GM23338 (cell line): Measurements from ENCODE around the gene GSTP1. TPM values are rescaled to one million over a fixed set of nuclear protein-coding genes. Genes with fewer than 3 reads are reported as not detected.
"Not testable (repeated sequence)": the region's sequence is repeated elsewhere in the genome, so short reads cannot be mapped to it uniquely, and the experiment has no call there.

ENCODE experiments used
- ATAC-seq: fragments of 200-7000 bp; cut with Tn5 transposase; 3 replicates; pipeline ENCODE4 v1.9.1; 2020
- DNase-seq: peaks from one replicate; pipeline ENCODE4 v3.0.0-alpha.2; 2015; ENCODE audit warnings: low spot score
- H2AFZ ChIP-seq: fragments of 200-600 bp; sonication (generic); 2 replicates; pipeline ENCODE4 v1.8.0; 2016; ENCODE audit warnings: antibody characterized with exemption, mild to moderate bottlenecking, moderate library complexity
- H3F3A ChIP-seq: fragments of 200-600 bp; sonication (generic); replicated peaks from 2 replicates; pipeline ENCODE4 v1.8.0; 2017; ENCODE audit warnings: antibody characterized with exemption, mixed run types, low read depth
- H3K27ac ChIP-seq: fragments of 200-600 bp; sonication (generic); 2 replicates; pipeline ENCODE4 v1.6.1; 2016; ENCODE audit warnings: low read depth
- H3K27me3 ChIP-seq: fragments of 200-600 bp; sonication (generic); 2 replicates; pipeline ENCODE4 v1.8.0; 2016; ENCODE audit warnings: mild to moderate bottlenecking, mixed run types, moderate library complexity; ENCODE audit not compliant: insufficient read depth
- H3K36me3 ChIP-seq: fragments of 200-600 bp; sonication (generic); 2 replicates; pipeline ENCODE4 v1.8.0; 2016; ENCODE audit warnings: mild to moderate bottlenecking; ENCODE audit not compliant: insufficient read depth
- H3K4me1 ChIP-seq: fragments of 200-600 bp; sonication (generic); 2 replicates; pipeline ENCODE4 v1.8.0; 2016; ENCODE audit warnings: mild to moderate bottlenecking, moderate library complexity; ENCODE audit not compliant: insufficient read depth
- H3K4me2 ChIP-seq: fragments of 200-600 bp; sonication (generic); 2 replicates; pipeline ENCODE4 v1.7.1; 2017; ENCODE audit warnings: mixed run types
- H3K4me3 ChIP-seq: fragments of 200-600 bp; sonication (generic); 2 replicates; pipeline ENCODE4 v1.6.1; 2016; ENCODE audit warnings: mixed run types
- H3K79me2 ChIP-seq: fragments of 200-600 bp; sonication (generic); replicated peaks from 2 replicates; pipeline ENCODE4 v1.8.0; 2017; ENCODE audit warnings: mild to moderate bottlenecking; ENCODE audit not compliant: insufficient read depth
- H3K9me2 ChIP-seq: fragments of 200-600 bp; sonication (generic); 2 replicates; pipeline ENCODE4 v1.8.0; 2017; ENCODE audit not compliant: insufficient read depth
- H4K20me1 ChIP-seq: fragments of 200-600 bp; sonication (generic); replicated peaks from 2 replicates; pipeline ENCODE4 v1.8.0; 2017; ENCODE audit warnings: mild to moderate bottlenecking; ENCODE audit not compliant: insufficient read depth
- H3K27ac Mint-ChIP-seq: 2 replicates; pipeline ENCODE4 v1.8.0; 2020; ENCODE audit warnings: inconsistent platforms, mild to moderate bottlenecking, moderate library complexity, mixed read lengths
- H3K27me3 Mint-ChIP-seq: 3 replicates; pipeline ENCODE4 v1.8.0; 2022; ENCODE audit warnings: low read depth, mild to moderate bottlenecking, moderate library complexity, mixed read lengths, inconsistent platforms; ENCODE audit not compliant: insufficient read depth, poor library complexity
- H3K36me3 Mint-ChIP-seq: 3 replicates; pipeline ENCODE4 v1.8.0; 2021; ENCODE audit warnings: low read depth, mild to moderate bottlenecking, inconsistent platforms, moderate library complexity, mixed read lengths
- H3K4me1 Mint-ChIP-seq: 3 replicates; pipeline ENCODE4 v1.8.0; 2020; ENCODE audit warnings: mild to moderate bottlenecking, inconsistent platforms, mixed read lengths
- H3K4me3 Mint-ChIP-seq: 3 replicates; pipeline ENCODE4 v1.8.0; 2021; ENCODE audit warnings: moderate library complexity, mild to moderate bottlenecking, inconsistent platforms, mixed read lengths
- H3K9me3 Mint-ChIP-seq: 3 replicates; pipeline ENCODE4 v1.8.0; 2020; ENCODE audit warnings: moderate library complexity, mild to moderate bottlenecking, inconsistent platforms, mixed read lengths
- CREB1 ChIP-seq: fragments of 250-450 bp; sonication (Bioruptor Pico); IDR thresholded peaks from 2 replicates; pipeline ENCODE4 v1.5.0; 2020; ENCODE audit warnings: low read depth, mild to moderate bottlenecking, moderate library complexity
- JUNB ChIP-seq: IDR thresholded peaks from one replicate; pipeline ENCODE4 v1.6.1; 2016; ENCODE audit warnings: antibody characterized with exemption; ENCODE audit not compliant: unreplicated experiment
- NANOG ChIP-seq: IDR thresholded peaks from 2 replicates; pipeline ENCODE4 v1.6.1; 2016; ENCODE audit warnings: antibody characterized with exemption, borderline replicate concordance
- POLR2AphosphoS5 ChIP-seq: IDR thresholded peaks from 2 replicates; pipeline ENCODE4 v1.6.1; 2016; ENCODE audit warnings: antibody characterized with exemption, low read depth
- ZNF114 ChIP-seq: fragments of 250-450 bp; sonication (Bioruptor Pico); IDR thresholded peaks from 2 replicates; pipeline ENCODE4 v1.5.0; 2020; ENCODE audit warnings: mild to moderate bottlenecking, moderate library complexity
- polyA plus RNA-seq: library from polyadenylated mRNA; unstranded; fragments of >200 nt; fragmentation: Nextera tagmentation; extraction: Ambion mirVana; gene quantifications from 2 replicates; pipeline ENCODE4 v1.2.1, GENCODE V29; 2016
- total RNA-seq: library from RNA; depleted of rRNA; stranded (reverse); fragments of >200 nt; shearing (Covaris generic); gene quantifications from 2 replicates; pipeline ENCODE4 v1.2.3, GENCODE V29; 2014
- TF ChIP-seq, protein P1 (sequence below), 2 experiments: fragments of 200-600 bp in 1 of 2; sonication (generic) in 1 of 2; conservative IDR thresholded peaks; 2 replicates each; pipeline versions ENCODE4 v1.5.1 to v1.6.1; 2016 to 2017; ENCODE audit warnings: antibody characterized with exemption in 2 of 2, low read depth in 2 of 2, mild to moderate bottlenecking in 2 of 2, moderate library complexity in 1 of 2
- TF ChIP-seq, protein P2 (sequence below): IDR thresholded peaks from 2 replicates; pipeline ENCODE4 v1.6.1; 2016; ENCODE audit warnings: antibody characterized with exemption

The GSTP1 gene
- total and polyA plus RNA-seq, 2 experiments from 2014 or later: 1,776 to 1,881 TPM

- Mint-ChIP-seq H3K4me1 (peaks cover 5% of the 10 kb centered on the region), H3K27ac (no peak overlapping the region), H3K27me3 (peaks cover 3% of the 10 kb centered on the region), H3K36me3 (0 out of 3 replicates have a peak, but pooled peaks cover 2% of the 10 kb centered on the region), H3K4me3 (no peak overlapping the region), H3K9me3 (peaks cover 8% of the 10 kb centered on the region)
- 0 out of 2 replicates have a peak, but pooled peaks cover 5% of the 10 kb centered on the region for H3K4me1 ChIP-seq
- no peaks in the 10 kb centered on the region for H3F3A ChIP-seq
- H3K4me2 ChIP-seq: no peak overlapping the region
- no peaks in the 10 kb centered on the region for H3K9me2 ChIP-seq
- peak overlapping the region; percentile 80; the same call in 1 of the 2 replicates for H2AFZ ChIP-seq
- H3K79me2 ChIP-seq: no peaks in the 10 kb centered on the region
- no peaks in the 10 kb centered on the region for H3K27me3 ChIP-seq
- TF ChIP-seq, protein P1, sequence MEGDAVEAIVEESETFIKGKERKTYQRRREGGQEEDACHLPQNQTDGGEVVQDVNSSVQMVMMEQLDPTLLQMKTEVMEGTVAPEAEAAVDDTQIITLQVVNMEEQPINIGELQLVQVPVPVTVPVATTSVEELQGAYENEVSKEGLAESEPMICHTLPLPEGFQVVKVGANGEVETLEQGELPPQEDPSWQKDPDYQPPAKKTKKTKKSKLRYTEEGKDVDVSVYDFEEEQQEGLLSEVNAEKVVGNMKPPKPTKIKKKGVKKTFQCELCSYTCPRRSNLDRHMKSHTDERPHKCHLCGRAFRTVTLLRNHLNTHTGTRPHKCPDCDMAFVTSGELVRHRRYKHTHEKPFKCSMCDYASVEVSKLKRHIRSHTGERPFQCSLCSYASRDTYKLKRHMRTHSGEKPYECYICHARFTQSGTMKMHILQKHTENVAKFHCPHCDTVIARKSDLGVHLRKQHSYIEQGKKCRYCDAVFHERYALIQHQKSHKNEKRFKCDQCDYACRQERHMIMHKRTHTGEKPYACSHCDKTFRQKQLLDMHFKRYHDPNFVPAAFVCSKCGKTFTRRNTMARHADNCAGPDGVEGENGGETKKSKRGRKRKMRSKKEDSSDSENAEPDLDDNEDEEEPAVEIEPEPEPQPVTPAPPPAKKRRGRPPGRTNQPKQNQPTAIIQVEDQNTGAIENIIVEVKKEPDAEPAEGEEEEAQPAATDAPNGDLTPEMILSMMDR (conservative IDR thresholded peaks at IDR 0.05; ENCODE audit: low read depth in 2 of 2): peak in 1 of 2 experiments; percentile 52; a peak in 3 of 4 replicates
- no peak for TF ChIP-seq NANOG
- peak; percentile 31; the same call in 1 of the 2 replicates for TF ChIP-seq POLR2AphosphoS5
- ATAC-seq: peak; percentile 89
- H3K27ac ChIP-seq: no peak overlapping the region
- DNase-seq: peak; percentile 70
- H3K4me3 ChIP-seq: no peak overlapping the region
- no peaks in the 10 kb centered on the region for H3K36me3 ChIP-seq
- no peaks in the 10 kb centered on the region for H4K20me1 ChIP-seq
Measured at GRCh38 chr11:67545280-67545679, 38.3 kb upstream of the GSTP1 start.

DNA sequence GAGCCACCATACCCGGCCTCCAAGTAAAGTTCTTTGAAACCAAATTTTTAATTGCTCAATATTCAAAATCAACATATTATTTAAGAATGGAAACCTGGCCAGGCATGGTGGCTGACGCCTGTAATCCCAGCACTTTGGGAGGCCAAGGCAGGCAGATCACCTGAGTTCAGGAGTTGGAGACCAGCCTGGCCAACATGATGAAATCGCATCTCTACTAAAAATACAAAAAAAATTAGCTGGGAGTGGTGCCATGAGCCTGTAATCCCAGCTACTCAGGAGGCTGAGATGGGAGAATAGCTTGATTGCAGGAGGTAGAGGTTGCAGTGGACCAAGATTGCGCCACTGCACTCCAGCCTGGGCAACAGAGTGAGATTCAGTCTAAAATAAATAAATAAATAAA, 35.5 kb upstream of the GSTP1 start:
- not testable (repeated sequence) for H3K4me1 Mint-ChIP-seq, H4K20me1 ChIP-seq, H3K4me1 ChIP-seq, H2AFZ ChIP-seq, H3K4me3 ChIP-seq, H3K4me2 ChIP-seq, H3K27ac ChIP-seq, H3F3A ChIP-seq, H3K27me3 Mint-ChIP-seq, DNase-seq, H3K79me2 ChIP-seq, H3K36me3 ChIP-seq, H3K4me3 Mint-ChIP-seq, H3K27me3 ChIP-seq, H3K9me2 ChIP-seq, ATAC-seq, H3K27ac Mint-ChIP-seq
- peaks cover 13% of the 10 kb centered on the region; the same call in 1 of the 3 replicates for H3K36me3 Mint-ChIP-seq
- peaks cover 31% of the 10 kb centered on the region for H3K9me3 Mint-ChIP-seq

DNA sequence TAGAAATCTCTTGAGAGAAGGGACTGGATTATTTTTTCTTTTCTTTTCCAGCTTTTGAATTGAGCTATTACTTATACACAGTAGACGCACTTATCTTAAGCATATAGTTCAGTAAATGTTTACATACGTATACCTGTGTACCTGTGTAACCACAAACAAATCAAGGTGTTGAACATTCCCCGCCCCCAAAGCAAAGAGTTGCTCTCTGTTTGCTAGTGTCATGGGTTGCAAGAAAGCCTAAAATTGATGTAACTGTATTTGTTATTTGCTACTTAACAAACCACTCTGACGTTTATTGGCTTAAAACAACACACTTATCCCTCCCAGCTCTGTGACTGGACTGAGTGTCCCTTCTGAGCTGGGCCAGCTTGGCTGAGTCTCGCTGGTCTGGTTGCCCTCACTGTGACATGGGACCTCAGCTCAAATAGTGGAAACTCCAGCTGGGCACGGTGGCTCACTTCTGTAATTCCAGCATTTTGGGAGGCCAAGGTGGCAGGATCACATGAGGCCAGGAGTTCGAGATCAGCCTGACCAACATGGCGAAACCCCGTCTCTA, 35.0 kb upstream of the GSTP1 start:
- H3K4me2 ChIP-seq: no peak overlapping the region
- no peaks in the 10 kb centered on the region for H4K20me1 ChIP-seq
- H3K27me3 ChIP-seq: no peaks in the 10 kb centered on the region
- Mint-ChIP-seq H3K27me3 (peaks cover 3% of the 10 kb centered on the region), H3K36me3 (peaks cover 13% of the 10 kb centered on the region; the same call in 1 of the 3 replicates), H3K4me3 (no peak overlapping the region), H3K27ac (no peak overlapping the region), H3K9me3 (peaks cover 31% of the 10 kb centered on the region), H3K4me1 (no peaks in the 10 kb centered on the region)
- H3K4me1 ChIP-seq: no peaks in the 10 kb centered on the region
- H3K4me3 ChIP-seq: no peak overlapping the region
- H3K27ac ChIP-seq: no peak overlapping the region
- H3K9me2 ChIP-seq: no peaks in the 10 kb centered on the region
- H3K36me3 ChIP-seq: no peaks in the 10 kb centered on the region
- DNase-seq (no peak), ATAC-seq (no peak)
- no peak overlapping the region for H2AFZ ChIP-seq
- H3K79me2 ChIP-seq: no peaks in the 10 kb centered on the region
- no peaks in the 10 kb centered on the region for H3F3A ChIP-seq
- no peak for TF ChIP-seq NANOG
- TF ChIP-seq, protein P1 (conservative IDR thresholded peaks at IDR 0.05; ENCODE audit: low read depth in 2 of 2): no peak
- no peak for TF ChIP-seq CREB1 (CRISPR knock-in tag)
- TF ChIP-seq ZNF114 (CRISPR knock-in tag): no peak
- TF ChIP-seq JUNB: no peak
- TF ChIP-seq, protein P2, sequence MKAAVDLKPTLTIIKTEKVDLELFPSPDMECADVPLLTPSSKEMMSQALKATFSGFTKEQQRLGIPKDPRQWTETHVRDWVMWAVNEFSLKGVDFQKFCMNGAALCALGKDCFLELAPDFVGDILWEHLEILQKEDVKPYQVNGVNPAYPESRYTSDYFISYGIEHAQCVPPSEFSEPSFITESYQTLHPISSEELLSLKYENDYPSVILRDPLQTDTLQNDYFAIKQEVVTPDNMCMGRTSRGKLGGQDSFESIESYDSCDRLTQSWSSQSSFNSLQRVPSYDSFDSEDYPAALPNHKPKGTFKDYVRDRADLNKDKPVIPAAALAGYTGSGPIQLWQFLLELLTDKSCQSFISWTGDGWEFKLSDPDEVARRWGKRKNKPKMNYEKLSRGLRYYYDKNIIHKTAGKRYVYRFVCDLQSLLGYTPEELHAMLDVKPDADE: no peak
